HUDEP-2 (cell line): ENCODE data around the gene PIGB.
"Not testable (repeated sequence)": the region's sequence is repeated elsewhere in the genome, so short reads cannot be mapped to it uniquely, and the experiment has no call there.

Experiments
- DNase-seq, 76 experiments: peaks; one replicate each; lab custom pipeline; 2025; ENCODE audit not compliant: unreplicated experiment in 76 of 76; lab: John Stamatoyannopoulos, UW

PIGB gene

GRCh38 chr15:55366981-55367380 lies 48.0 kb downstream of the PIGB start:
- DNase-seq, result no peak

GRCh38 chr15:55372701-55373440 lies 53.8 kb downstream of the PIGB start:
- no peak for DNase-seq

- DNase-seq, result no peak
Measured at GRCh38 chr15:55379095-55379494, 60.1 kb downstream of the PIGB start.

GRCh38 chr15:55381595-55381994 lies 62.6 kb downstream of the PIGB start:
- no peak for DNase-seq

GRCh38 chr15:55383687-55384086 lies 64.7 kb downstream of the PIGB start:
- DNase-seq, result no peak

GRCh38 chr15:55387027-55387426 lies 68.0 kb downstream of the PIGB start:
- DNase-seq, result no peak

GRCh38 chr15:55389264-55389607 lies 70.2 kb downstream of the PIGB start:
- DNase-seq, result no peak

- DNase-seq, result no peak
Measured at GRCh38 chr15:55394694-55395093, 75.7 kb downstream of the PIGB start.

GRCh38 chr15:55398243-55398642 lies 79.2 kb downstream of the PIGB start:
- DNase-seq, result no peak

- DNase-seq, result not testable (repeated sequence)
Measured at GRCh38 chr15:55400050-55400449, 81.0 kb downstream of the PIGB start.

- DNase-seq, result no peak
Measured at GRCh38 chr15:55401786-55402246, 82.8 kb downstream of the PIGB start.

- no peak for DNase-seq
Measured at GRCh38 chr15:55402707-55403106, 83.7 kb downstream of the PIGB start.

- DNase-seq, result peak in 14 of 76 experiments; percentile 3 to 56 (median 19)
Measured at GRCh38 chr15:55403531-55403930, 84.5 kb downstream of the PIGB start.
